ENCODE results near the gene HSPH1. TPM values are rescaled to one million over a fixed set of nuclear protein-coding genes. Genes with fewer than 3 reads are reported as not detected.

HSPH1 gene
- total and polyA plus RNA-seq, 2 of the 8 experiments (the other 6 are each of a cell fraction or from before 2014, with no cell fraction given), result 14.2 to 145 TPM

DNA sequence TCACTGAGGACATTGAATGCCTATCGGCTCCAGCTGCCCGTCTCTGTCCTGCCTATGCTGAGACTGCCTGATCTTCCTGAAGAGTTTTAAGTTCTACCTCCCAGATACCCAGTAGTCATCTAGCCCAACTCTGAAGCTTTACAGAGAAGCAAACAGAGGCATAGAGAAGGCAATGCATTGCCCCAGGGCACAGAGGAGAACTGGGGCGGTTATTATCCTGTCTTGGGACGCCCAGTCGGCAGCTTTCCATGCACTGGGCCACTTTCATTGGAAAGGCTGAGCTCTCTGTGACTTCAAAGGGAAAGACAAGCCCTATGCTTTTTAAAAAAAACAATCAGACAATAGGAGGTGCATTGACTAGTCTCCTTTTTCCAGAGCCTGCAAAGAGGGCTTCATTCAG is 71.6 kb downstream of the HSPH1 start:
- Histone ChIP-seq H3K4me1 (replicated peaks in 1 of 4; ENCODE audit: control insufficient read depth in 3 of 4, insufficient read depth in 4 of 4, low read length in 3 of 4) (peaks cover 0 to 3% (median 1%) of the 10 kb centered on the region in 4 experiments; a peak in 2 of 7 replicates), H3K56ac (replicated peaks; ENCODE audit: insufficient read length, low read depth, low read length) (no peak overlapping the region), H3K79me1 (ENCODE audit: low read depth, low read length) (no peaks in the 10 kb centered on the region), H3K27me3 (replicated peaks in 1 of 4; ENCODE audit: control insufficient read depth in 3 of 4, extremely low read depth in 1 of 4, insufficient read depth in 3 of 4, low read length in 3 of 4) (no peaks in the 10 kb centered on the region), H3K9me3 (ENCODE audit: insufficient read depth in 2 of 2, low read depth in 1 of 2, low read length in 1 of 2) (no peaks in the 10 kb centered on the region), H2BK5ac (ENCODE audit: low read depth, low read length) (no peak overlapping the region), H4K91ac (replicated peaks; ENCODE audit: insufficient read length, low read length) (no peak overlapping the region), H3K4ac (replicated peaks; ENCODE audit: insufficient read length, low read depth, low read length) (no peak overlapping the region), H3K23me2 (ENCODE audit: low read depth, low read length) (no peaks in the 10 kb centered on the region), H3K79me2 (ENCODE audit: control insufficient read depth in 1 of 2, insufficient read depth in 2 of 2, low read length in 2 of 2) (no peaks in the 10 kb centered on the region), H3K23ac (ENCODE audit: insufficient read length) (no peak overlapping the region), H3K4me3 (ENCODE audit: extremely low read depth in 1 of 4, insufficient read depth in 2 of 4, low read depth in 3 of 4, low read length in 4 of 4) (no peak overlapping the region), H2AK5ac (ENCODE audit: low read depth, low read length) (no peak overlapping the region), H2BK12ac (ENCODE audit: low read depth, low read length) (no peak overlapping the region), H3K9ac (replicated peaks in 1 of 4; ENCODE audit: extremely low read depth in 1 of 4, low read depth in 3 of 4, low read length in 3 of 4) (no peak overlapping the region), H3K18ac (ENCODE audit: extremely low read depth, low read length) (no peak overlapping the region), H3K4me2 (ENCODE audit: insufficient read depth in 1 of 2, low read depth in 2 of 2, low read length in 2 of 2) (no peak overlapping the region), H2BK20ac (ENCODE audit: low read length) (no peak overlapping the region), H2AFZ (ENCODE audit: low read length) (no peak overlapping the region), H3K36me3 (ENCODE audit: control insufficient read depth in 2 of 4, insufficient read depth in 4 of 4, low read length in 3 of 4) (no peaks in the 10 kb centered on the region), H4K20me1 (replicated peaks in 1 of 2; ENCODE audit: control insufficient read depth in 1 of 2, insufficient read depth in 2 of 2, low read length in 2 of 2) (no peaks in the 10 kb centered on the region), H4K8ac (ENCODE audit: extremely low read depth, insufficient read depth, low read length) (no peak overlapping the region), H4K5ac (ENCODE audit: insufficient read length, low read depth, low read length) (no peak overlapping the region), H2BK15ac (ENCODE audit: low read length) (no peak overlapping the region), H2BK120ac (replicated peaks; ENCODE audit: low read depth, low read length) (no peak overlapping the region), H3K14ac (ENCODE audit: insufficient read length) (no peak overlapping the region), H3K27ac (ENCODE audit: low read depth, low read length) (no peak overlapping the region)
- WGBS, 2 experiments (ENCODE audit: extremely low coverage in 1 of 2, insufficient coverage in 1 of 2, insufficient read length in 1 of 2, insufficient replicate concordance in 2 of 2, low coverage in 1 of 2, low lambda C conversion rate in 2 of 2, missing lambda C conversion rate in 1 of 2), result 82% methylated on average over 5 of the region's 5 CpGs; no CpG with 5 or more reads in 1 of the 2 experiments
- ChIA-PET POLR2A (ENCODE audit: partially characterized antibody) (interaction anchor here (0.5 kb wide), 1 partner anchor 596 kb away, joined by 3 read pairs; no protein-coding TSS in a partner anchor), CTCF (ENCODE audit: partially characterized antibody) (interaction anchor here (0.8 to 2.1 kb wide), 5 partner anchors 16 to 47 kb away, joined by 3 to 6 read pairs (median 4); no protein-coding TSS in a partner anchor)
- DNase-seq (ENCODE audit: low read depth in 1 of 2, low spot score in 2 of 2) (no peak), FAIRE-seq (no peak)
- TF ChIP-seq NRF1 (IDR thresholded peaks at IDR 0.05; ENCODE audit: low read depth, low read length) (no peak), JUN (IDR thresholded peaks at IDR 0.05; ENCODE audit: low read depth, low read length) (no peak), HDAC2 (IDR thresholded peaks at IDR 0.05; ENCODE audit: borderline replicate concordance in 1 of 2, low read depth in 2 of 2, low read length in 2 of 2) (no peak), CTBP2 (IDR thresholded peaks at IDR 0.05; ENCODE audit: borderline replicate concordance, insufficient read depth, insufficient read length, low read length) (no peak), EGR1 (IDR thresholded peaks at IDR 0.05; ENCODE audit: borderline replicate concordance, low read depth, low read length) (no peak), SUZ12 (IDR thresholded peaks at IDR 0.05; ENCODE audit: low read length) (no peak), KDM5A (IDR thresholded peaks at IDR 0.05; ENCODE audit: low read length) (no peak), SP4 (IDR thresholded peaks at IDR 0.05; ENCODE audit: low read length) (no peak), SRF (IDR thresholded peaks at IDR 0.05; ENCODE audit: low read depth, low read length) (no peak), GABPA (IDR thresholded peaks at IDR 0.05; ENCODE audit: borderline replicate concordance, insufficient read depth, low read length) (no peak), MAFK (IDR thresholded peaks at IDR 0.05; ENCODE audit: low read depth, low read length) (no peak), EZH2 (IDR thresholded peaks at IDR 0.05; ENCODE audit: low read depth, low read length, severe bottlenecking) (no peak), CBX8 (IDR thresholded peaks at IDR 0.05; ENCODE audit: borderline replicate concordance, low read depth, low read length) (no peak)
- TF ChIP-seq, protein P1, sequence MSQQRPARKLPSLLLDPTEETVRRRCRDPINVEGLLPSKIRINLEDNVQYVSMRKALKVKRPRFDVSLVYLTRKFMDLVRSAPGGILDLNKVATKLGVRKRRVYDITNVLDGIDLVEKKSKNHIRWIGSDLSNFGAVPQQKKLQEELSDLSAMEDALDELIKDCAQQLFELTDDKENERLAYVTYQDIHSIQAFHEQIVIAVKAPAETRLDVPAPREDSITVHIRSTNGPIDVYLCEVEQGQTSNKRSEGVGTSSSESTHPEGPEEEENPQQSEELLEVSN (IDR thresholded peaks at IDR 0.05), result no peak

Measured in H1 (cell line).